ENCODE measurements around the gene RASA3.

RASA3 gene

GRCh38 chr13:114054830-114055439, 77.5 kb downstream of the RASA3 start:
- DNase-seq (ENCODE audit: low read depth, low spot score) = no peak

GRCh38 chr13:114054264-114054663, 78.2 kb downstream of the RASA3 start:
- no peak for DNase-seq (ENCODE audit: low read depth, low spot score)

GRCh38 chr13:114053026-114053425, 79.4 kb downstream of the RASA3 start:
- DNase-seq (ENCODE audit: low read depth, low spot score) = no peak

- no peak for DNase-seq (ENCODE audit: low read depth, low spot score)
These were observed 81.6 kb downstream of the RASA3 start for GRCh38 chr13:114050536-114051450.

GRCh38 chr13:114049626-114050101, 82.8 kb downstream of the RASA3 start:
- no peak for DNase-seq (ENCODE audit: low read depth, low spot score)

- DNase-seq (ENCODE audit: low read depth, low spot score) = no peak
These were observed 83.4 kb downstream of the RASA3 start for GRCh38 chr13:114049026-114049425.

- DNase-seq (ENCODE audit: low read depth, low spot score) = no peak
These were observed 84.0 kb downstream of the RASA3 start for GRCh38 chr13:114048443-114048842.

- DNase-seq (ENCODE audit: low read depth, low spot score) = no peak
These were observed 85.0 kb downstream of the RASA3 start for GRCh38 chr13:114047358-114047881.

- DNase-seq (ENCODE audit: low read depth, low spot score) = no peak
These were observed 85.9 kb downstream of the RASA3 start for GRCh38 chr13:114046431-114046975.

- DNase-seq (ENCODE audit: low read depth, low spot score) = no peak
These were observed 87.2 kb downstream of the RASA3 start for GRCh38 chr13:114045113-114045735.

- no peak for DNase-seq (ENCODE audit: low read depth, low spot score)
These were observed 87.9 kb downstream of the RASA3 start for GRCh38 chr13:114044486-114044885.

GRCh38 chr13:114043421-114044053, 88.9 kb downstream of the RASA3 start:
- DNase-seq (ENCODE audit: low read depth, low spot score) = no peak

- DNase-seq (ENCODE audit: low read depth, low spot score) = no peak
These were observed 90.2 kb downstream of the RASA3 start for GRCh38 chr13:114042066-114042815.

GRCh38 chr13:114041493-114041892, 90.9 kb downstream of the RASA3 start:
- no peak for DNase-seq (ENCODE audit: low read depth, low spot score)

- DNase-seq (ENCODE audit: low read depth, low spot score) = no peak
These were observed 92.8 kb downstream of the RASA3 start for GRCh38 chr13:114039471-114040141.

- DNase-seq (ENCODE audit: low read depth, low spot score) = no peak
These were observed 93.5 kb downstream of the RASA3 start for GRCh38 chr13:114038900-114039299.

- no peak for DNase-seq (ENCODE audit: low read depth, low spot score)
These were observed 94.2 kb downstream of the RASA3 start for GRCh38 chr13:114038211-114038613.

GRCh38 chr13:114037674-114038073, 94.7 kb downstream of the RASA3 start:
- DNase-seq (ENCODE audit: low read depth, low spot score) = no peak

GRCh38 chr13:114035583-114036531, 96.6 kb downstream of the RASA3 start:
- no peak for DNase-seq (ENCODE audit: low read depth, low spot score)

All from activated CD4-positive, CD25-positive, alpha-beta regulatory T cell treated with anti-CD3 and anti-CD28 coated beads, Interleukin-2, amount 50 U/mL, for 16 hours (primary cell).